B cell (primary cell): Measurements from ENCODE around the gene PRSS50. TPM values are rescaled to one million over a fixed set of nuclear protein-coding genes. Genes with fewer than 3 reads are reported as not detected.

Source experiments
- ATAC-seq: fragments of 200-7000 bp; cut with Tn5 transposase; one replicate; pipeline ENCODE4 v1.10.0; 2021; ENCODE audit warnings: low read depth, mild to moderate bottlenecking, moderate number of reproducible peaks, moderate library complexity
- CTCF ChIA-PET: fragments of 350-600 bp; sonication (Branson Sonifier 250); formaldehyde crosslinking; loops from one replicate; lab custom pipeline; 2021; ENCODE audit warnings: antibody characterized with exemption, inconsistent platforms; lab: Charles Lee
- POLR2A ChIA-PET: fragments of 350-600 bp; sonication (Branson Sonifier 250); formaldehyde crosslinking; loops from one replicate; lab custom pipeline; 2021; ENCODE audit warnings: antibody characterized with exemption; lab: Charles Lee
- DNase-seq: peaks from one replicate; pipeline ENCODE4 v3.0.0; 2013
- H2AFZ ChIP-seq: 2 replicates; pipeline ENCODE4 v1.6.1; 2012; ENCODE audit warnings: mild to moderate bottlenecking, low read depth, low read length; ENCODE audit not compliant: insufficient read depth, poor library complexity, severe bottlenecking
- H3K27ac ChIP-seq, 2 donors: 1 replicate in 1 of 2; 2 replicates in 1 of 2; pipeline ENCODE4 v1.5.1; 2012 to 2013; ENCODE audit warnings: low read length in 2 of 2, mild to moderate bottlenecking in 2 of 2, moderate library complexity in 1 of 2
- H3K27me3 ChIP-seq, 4 experiments: fragments of 200-600 bp in 1 of 4; sonication (generic) in 1 of 4; replicated peaks in 1 of 4; 1 replicate in 2 of 4; 2 replicates in 2 of 4; pipeline versions ENCODE4 v1.6.1 to v1.7.0; 2013 to 2016; ENCODE audit warnings: low read length in 3 of 4, mild to moderate bottlenecking in 2 of 4, mixed read lengths in 1 of 4, moderate library complexity in 1 of 4; ENCODE audit not compliant: insufficient read depth in 4 of 4, control insufficient read depth in 3 of 4; ENCODE audit errors: control extremely low read depth in 1 of 4
- H3K36me3 ChIP-seq, 2 experiments: replicated peaks in 1 of 2; 1 replicate in 1 of 2; 2 replicates in 1 of 2; pipeline versions ENCODE4 v1.6.1 to v1.7.1; 2013; ENCODE audit warnings: low read length in 1 of 2; ENCODE audit not compliant: insufficient read depth in 2 of 2, control insufficient read depth in 1 of 2; ENCODE audit errors: control extremely low read depth in 1 of 2, extremely low read depth in 1 of 2
- H3K4me1 ChIP-seq, 2 donors: fragments of 200-600 bp in 1 of 2; sonication (generic) in 1 of 2; 1 replicate in 1 of 2; 2 replicates in 1 of 2; pipeline versions ENCODE4 v1.5.1 to v1.6.1; 2013 to 2017; ENCODE audit warnings: low read length in 2 of 2; ENCODE audit not compliant: control insufficient read depth in 2 of 2, insufficient read depth in 2 of 2
- H3K4me2 ChIP-seq: replicated peaks from 2 replicates; pipeline ENCODE3; 2012; ENCODE audit warnings: mild to moderate bottlenecking, low read depth, low read length; ENCODE audit not compliant: poor library complexity, severe bottlenecking
- H3K4me3 ChIP-seq, 5 experiments: fragments of 200-600 bp in 1 of 5; sonication (generic) in 1 of 5; 1 replicate in 3 of 5; 2 replicates in 2 of 5; pipeline versions ENCODE4 v1.5.1 to v1.7.0; 2011 to 2016; ENCODE audit warnings: low read length in 4 of 5, mild to moderate bottlenecking in 4 of 5, low read depth in 2 of 5, control low read depth in 1 of 5, moderate library complexity in 1 of 5; ENCODE audit not compliant: insufficient read depth in 1 of 5; ENCODE audit errors: control extremely low read depth in 1 of 5, extremely low read depth in 1 of 5
- H3K79me2 ChIP-seq: fragments of 200-600 bp; sonication (generic); one replicate; pipeline ENCODE4 v1.6.0; 2016; ENCODE audit warnings: low read length; ENCODE audit not compliant: control insufficient read depth, insufficient read depth
- H3K9ac ChIP-seq: fragments of 200-600 bp; sonication (generic); 2 replicates; pipeline ENCODE4 v1.6.1; 2017; ENCODE audit warnings: mild to moderate bottlenecking, low read length, moderate library complexity
- H3K9me3 ChIP-seq, 3 donors: one replicate each; pipeline versions ENCODE4 v1.6.1 to v1.7.1; 2013; ENCODE audit warnings: low read length in 2 of 3; ENCODE audit not compliant: control insufficient read depth in 2 of 3, insufficient read depth in 1 of 3; ENCODE audit errors: control extremely low read depth in 1 of 3
- H4K20me1 ChIP-seq: 2 replicates; pipeline ENCODE4 v1.6.0; 2012; ENCODE audit warnings: mild to moderate bottlenecking, low read length; ENCODE audit not compliant: insufficient read depth, control insufficient read depth, poor library complexity, severe bottlenecking
- H3K27ac Mint-ChIP-seq: one replicate; pipeline ENCODE4 v1.8.0; 2021; ENCODE audit warnings: mixed read lengths
- H3K27me3 Mint-ChIP-seq: one replicate; pipeline ENCODE4 v1.8.0; 2021; ENCODE audit warnings: mixed read lengths
- H3K4me1 Mint-ChIP-seq: one replicate; pipeline ENCODE4 v1.8.0; 2021; ENCODE audit warnings: mixed read lengths
- H3K4me3 Mint-ChIP-seq: one replicate; pipeline ENCODE4 v1.8.0; 2021; ENCODE audit warnings: mixed read lengths
- H3K9me3 Mint-ChIP-seq: one replicate; pipeline ENCODE4 v1.8.0; 2022; ENCODE audit warnings: mixed read lengths; ENCODE audit not compliant: insufficient read depth
- CTCF ChIP-seq: fragments of 200-600 bp; IDR thresholded peaks from one replicate; pipeline ENCODE4 v1.8.0; 2022; ENCODE audit warnings: antibody characterized with exemption, mild to moderate bottlenecking
- EZH2 ChIP-seq: IDR thresholded peaks from 2 replicates; pipeline ENCODE4 v1.6.1; 2012; ENCODE audit warnings: borderline replicate concordance, low read depth, mild to moderate bottlenecking, moderate library complexity, low read length; ENCODE audit not compliant: insufficient read depth, poor library complexity, severe bottlenecking
- WGBS: methylation state at CpG from one replicate; pipeline ENCODE4 v1.1.5; 2013; ENCODE audit warnings: missing lambda C conversion rate; ENCODE audit not compliant: insufficient coverage; 5-methylcytosine and 5-hydroxymethylcytosine counted together
- intact Hi-C: fragments of 100-400 bp; cut with micrococcal nuclease; formaldehyde crosslinking; loops from one replicate; pipeline ENCODE4 v1.10.0; 2022
- polyA plus RNA-seq: library from polyadenylated mRNA; depleted of rRNA; stranded (reverse); fragments of >200 nt; gene quantifications from 2 replicates; pipeline ENCODE4 v1.2.3, GENCODE V29; 2012
- total RNA-seq, 2 donors: library from RNA; stranded (reverse); fragments of 120-200 nt in 1 of 2; gene quantifications; 1 replicate in 1 of 2; 2 replicates in 1 of 2; pipeline versions ENCODE4 v1.2.3 to v1.2.4, GENCODE V29; 2013 to 2022

PRSS50 gene
- total and polyA plus RNA-seq, 2 donors (not counting 1 experiment from before 2014, with no cell fraction given): 0.09 to 0.10 TPM

GRCh38 chr3:46693038-46693891 is 24.4 kb downstream of the PRSS50 start, which contains the start of gene ALS2CL:
Gene ALS2CL (minus strand): TSS chr3:46693679. CDS start chr3:46689440, 4,239 bp downstream.
- H3K27ac Mint-ChIP-seq: no peak within 1 kb of the TSS
- DNase-seq (peak; percentile 76), ATAC-seq (peak; percentile 81)
- CTCF ChIA-PET: interaction anchor here (0.9 to 1.0 kb wide), 2 partner anchors 9 to 205 kb away, joined by 3 to 4 read pairs; no protein-coding TSS in a partner anchor
- H3K9ac ChIP-seq: peak within 1 kb of the TSS; percentile 73
- intact Hi-C loops: loop anchor here (5.0 to 10.0 kb wide), 2 partner anchors 208 to 314 kb away; no protein-coding TSS in a partner anchor
- H3K4me3 ChIP-seq: peak within 1 kb of the TSS; percentile 12 to 87 (median 63)
- peaks cover 28% of the 10 kb centered on the region for H3K4me1 Mint-ChIP-seq
- peaks cover 0 to 3% (median 0%) of the 10 kb centered on the region in 3 donors for H3K9me3 ChIP-seq
- TF ChIP-seq EZH2 (no peak), CTCF (no peak)
- no peak within 1 kb of the TSS for H3K27ac ChIP-seq
- H3K36me3 ChIP-seq: no peaks in the 10 kb centered on the region
- 2% methylated on average over 68 of the region's 71 CpGs for WGBS
- no peaks in the 10 kb centered on the region for H4K20me1 ChIP-seq
- H3K27me3 ChIP-seq: peaks cover 0 to 38% (median 8%) of the 10 kb centered on the region in 4 experiments
- POLR2A ChIA-PET: no interaction called here
- H2AFZ ChIP-seq: peak within 1 kb of the TSS; percentile 93
- peak within 1 kb of the TSS; percentile 89 for H3K4me3 Mint-ChIP-seq
- H3K4me1 ChIP-seq: peaks cover 33 to 38% of the 10 kb centered on the region in 2 donors
- H3K27me3 Mint-ChIP-seq: peaks cover 15% of the 10 kb centered on the region
- no peaks in the 10 kb centered on the region for H3K79me2 ChIP-seq
- no peaks in the 10 kb centered on the region for H3K9me3 Mint-ChIP-seq
- H3K4me2 ChIP-seq: peak within 1 kb of the TSS; percentile 100
